Transverse colon (tissue), 4 donors: ENCODE results near the gene BCL2L12. TPM values are rescaled to one million over a fixed set of nuclear protein-coding genes. Genes with fewer than 3 reads are reported as not detected.

Experiments
- DNase-seq: peaks from one replicate; pipeline ENCODE4 v3.0.0-alpha.2; 2019
- H3K27ac ChIP-seq, 4 donors: fragments of 200-600 bp; sonication (generic); 2 replicates each; pipeline ENCODE4 v1.5.1; 2016 to 2018; ENCODE audit warnings: inconsistent platforms in 4 of 4
- H3K27me3 ChIP-seq: fragments of 200-600 bp; sonication (generic); 2 replicates; pipeline ENCODE4 v1.5.1; 2017; ENCODE audit warnings: inconsistent platforms
- H3K36me3 ChIP-seq, 4 donors: fragments of 200-600 bp; sonication (generic); 2 replicates each; pipeline ENCODE4 v1.5.1; 2017 to 2019; ENCODE audit warnings: inconsistent platforms in 4 of 4
- H3K4me1 ChIP-seq, 4 donors: fragments of 200-600 bp; sonication (generic); 2 replicates each; pipeline ENCODE4 v1.5.1; 2017 to 2020; ENCODE audit warnings: inconsistent platforms in 4 of 4
- H3K4me3 ChIP-seq, 4 donors: fragments of 200-600 bp; sonication (generic); 1 replicate in 1 of 4; 2 replicates in 3 of 4; pipeline versions ENCODE4 v1.5.1 to v1.6.1; 2017 to 2019; ENCODE audit warnings: inconsistent platforms in 4 of 4
- H3K9me3 ChIP-seq, 2 donors: fragments of 200-600 bp; sonication (generic); 2 replicates each; pipeline ENCODE4 v1.5.1; 2017 to 2019; ENCODE audit warnings: inconsistent platforms in 2 of 2
- CTCF ChIP-seq, 5 experiments: fragments of 200-600 bp in 3 of 5; fragments of 450-650 bp in 2 of 5; sonication (generic) in 3 of 5; IDR thresholded peaks; 1 replicate in 2 of 5; 2 replicates in 3 of 5; pipeline ENCODE4 v1.5.1; 2016 to 2017; ENCODE audit warnings: antibody characterized with exemption in 5 of 5, inconsistent platforms in 3 of 5, mild to moderate bottlenecking in 2 of 5, moderate library complexity in 1 of 5
- EP300 ChIP-seq: sonication (generic); formaldehyde crosslinking; IDR thresholded peaks from one replicate; pipeline ENCODE4 v1.6.1; 2017; ENCODE audit warnings: antibody characterized with exemption, low read depth
- POLR2A ChIP-seq: fragments of 450-650 bp; IDR thresholded peaks from one replicate; pipeline ENCODE4 v1.6.1; 2016; ENCODE audit warnings: antibody characterized with exemption, mild to moderate bottlenecking, moderate library complexity
- POLR2AphosphoS5 ChIP-seq, 3 donors: sonication (generic); formaldehyde crosslinking; IDR thresholded peaks; one replicate each; pipeline ENCODE4 v1.6.1; 2016; ENCODE audit warnings: antibody characterized with exemption in 3 of 3
- WGBS, 2 donors: methylation state at CpG; one replicate each; pipeline ENCODE4 v1.1.5; 2018; ENCODE audit warnings: low coverage in 1 of 2; 5-methylcytosine and 5-hydroxymethylcytosine counted together
- in situ Hi-C, 4 donors: fragments of 200-750 bp; cut with MboI; loops; one replicate each; pipeline versions ENCODE4 v1.15.0 to v1.15.1; 2017; ENCODE audit warnings: low sequenced_read_pairs in 3 of 4, low pct_ligation_motif_present in 1 of 4, low pct_unique_long_range_greater_than_20kb in 1 of 4
- intact Hi-C: fragments of 100-400 bp; cut with DNase I; formaldehyde crosslinking; loops from one replicate; pipeline ENCODE4 v1.15.1; 2023; ENCODE audit warnings: low total_unique reads
- total RNA-seq, 4 donors: library from RNA; depleted of rRNA; stranded (reverse); fragments of >200 nt; gene quantifications; one replicate each; pipeline ENCODE4 v1.1.0, GENCODE V29; 2016

Gene BCL2L12
- total RNA-seq, 4 donors from 2014 or later, result 5.4 to 10.2 (median 6.9) TPM

GRCh38 chr19:49645592-49645991 is 20.1 kb upstream of the BCL2L12 start:
- TF ChIP-seq POLR2AphosphoS5 (IDR thresholded peaks at IDR 0.05) (no peak), POLR2A (no peak), EP300 (no peak), CTCF (IDR thresholded peaks at IDR 0.05) (no peak)
- intact Hi-C loops, result no loop called here
- Histone ChIP-seq H3K9me3 (no peaks in the 10 kb centered on the region), H3K27ac (no peak overlapping the region), H3K27me3 (no peaks in the 10 kb centered on the region), H3K36me3 (no peaks in the 10 kb centered on the region), H3K4me1 (peaks cover 16 to 33% (median 25%) of the 10 kb centered on the region in 4 donors), H3K4me3 (no peak overlapping the region)
- WGBS, 2 donors, result 92% methylated on average over 11 of the region's 11 CpGs; no CpG with 5 or more reads in 1 of the 2 donors
- DNase-seq, result no peak
- in situ Hi-C loops, result no loop called here

GRCh38 chr19:49645995-49646394 is 19.7 kb upstream of the BCL2L12 start:
- Histone ChIP-seq H3K4me1 (peaks cover 16 to 30% (median 22%) of the 10 kb centered on the region in 4 donors), H3K27ac (no peak overlapping the region), H3K36me3 (no peaks in the 10 kb centered on the region), H3K9me3 (no peaks in the 10 kb centered on the region), H3K4me3 (no peak overlapping the region), H3K27me3 (no peaks in the 10 kb centered on the region)
- TF ChIP-seq CTCF (IDR thresholded peaks at IDR 0.05), result no peak
- TF ChIP-seq EP300, result no peak
- no peak for TF ChIP-seq POLR2AphosphoS5 (IDR thresholded peaks at IDR 0.05)
- no peak for TF ChIP-seq POLR2A
- intact Hi-C loops, result no loop called here
- WGBS, 2 donors, result 93% methylated on average over 13 of the region's 13 CpGs; no CpG with 5 or more reads in 1 of the 2 donors
- DNase-seq, result no peak
- in situ Hi-C loops, result no loop called here

DNA sequence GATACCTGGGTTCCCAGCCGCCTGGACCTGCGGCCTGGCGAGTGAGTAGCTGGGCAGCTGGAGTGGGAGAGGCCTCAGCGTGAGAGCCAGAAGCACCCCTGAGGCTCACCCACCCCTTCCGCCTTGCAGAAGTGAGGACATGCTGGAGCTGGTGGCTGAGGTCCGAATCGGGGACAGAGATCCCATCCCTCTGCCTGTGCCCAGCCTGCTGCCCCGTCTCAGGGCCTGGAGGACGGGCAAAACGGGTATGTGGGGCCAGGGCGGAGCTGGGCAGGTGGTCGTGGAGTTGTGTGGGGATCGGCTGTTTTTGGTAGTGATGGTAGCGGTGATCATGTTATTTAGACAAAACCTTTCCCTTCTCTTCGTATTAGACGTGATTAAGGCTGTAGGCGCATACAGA is 19.1 kb upstream of the BCL2L12 start:
- Histone ChIP-seq H3K27me3 (no peaks in the 10 kb centered on the region), H3K4me1 (peaks cover 13 to 24% (median 18%) of the 10 kb centered on the region in 4 donors), H3K27ac (no peak overlapping the region), H3K9me3 (no peaks in the 10 kb centered on the region), H3K4me3 (no peak overlapping the region), H3K36me3 (no peaks in the 10 kb centered on the region)
- WGBS, 2 donors, result 90 to 94% methylated on average over 7 to 17 of the region's 17 CpGs
- TF ChIP-seq EP300 (no peak), POLR2A (no peak), POLR2AphosphoS5 (IDR thresholded peaks at IDR 0.05) (no peak), CTCF (IDR thresholded peaks at IDR 0.05) (no peak)
- in situ Hi-C loops (no loop called here), intact Hi-C loops (no loop called here)
- no peak for DNase-seq

GRCh38 chr19:49651029-49651819 is 14.5 kb upstream of the BCL2L12 start:
- H3K27me3 ChIP-seq, result no peaks in the 10 kb centered on the region
- 98% methylated on average over 53 of the region's 72 CpGs; no CpG with 5 or more reads in 1 of the 2 donors for WGBS, 2 donors
- peaks cover 0 to 31% (median 14%) of the 10 kb centered on the region in 4 donors for H3K36me3 ChIP-seq
- no peaks in the 10 kb centered on the region for H3K9me3 ChIP-seq
- H3K27ac ChIP-seq, result no peak overlapping the region
- DNase-seq, result no peak
- TF ChIP-seq POLR2A, result no peak
- TF ChIP-seq EP300, result no peak
- TF ChIP-seq POLR2AphosphoS5 (IDR thresholded peaks at IDR 0.05), result no peak
- no peak for TF ChIP-seq CTCF (IDR thresholded peaks at IDR 0.05)
- intact Hi-C loops (no loop called here), in situ Hi-C loops (no loop called here)
- H3K4me1 ChIP-seq, result no peaks in the 10 kb centered on the region
- H3K4me3 ChIP-seq, result no peak overlapping the region
